HepG2 (cell line): Measurements from ENCODE around the gene THADA. TPM values are rescaled to one million over a fixed set of nuclear protein-coding genes. Genes with fewer than 3 reads are reported as not detected.
A peak's percentile ranks its signal among the peaks of the same experiment; 100 is the strongest.

Source experiments
- BRF2 ChIP-seq: sonication (generic); formaldehyde crosslinking; IDR thresholded peaks from 2 replicates; pipeline ENCODE4 v1.8.1; 2022; ENCODE audit warnings: mild to moderate bottlenecking, missing genetic modification reagents
- CBFB ChIP-seq: sonication (generic); formaldehyde crosslinking; IDR thresholded peaks from 2 replicates; pipeline ENCODE4 v1.4.0; 2020; ENCODE audit warnings: missing genetic modification reagents
- CEBPG ChIP-seq: IDR thresholded peaks from 2 replicates; pipeline ENCODE4 v1.6.1; 2016
- IRF1 ChIP-seq: sonication (generic); formaldehyde crosslinking; IDR thresholded peaks from 2 replicates; pipeline ENCODE4 v1.4.0; 2020; ENCODE audit warnings: low read depth, mild to moderate bottlenecking, missing genetic modification reagents
- KIAA2018 ChIP-seq: sonication (generic); formaldehyde crosslinking; IDR thresholded peaks from 2 replicates; pipeline ENCODE4 v1.5.0; 2020; ENCODE audit warnings: mild to moderate bottlenecking, missing genetic modification reagents, borderline replicate concordance
- MXI1 ChIP-seq: IDR thresholded peaks from 3 replicates; pipeline ENCODE4 v1.6.1; 2012; ENCODE audit warnings: low read depth, low read length, inconsistent platforms, borderline replicate concordance
- MYNN ChIP-seq: sonication (generic); formaldehyde crosslinking; IDR thresholded peaks from 2 replicates; pipeline ENCODE4 v1.4.0; 2020; ENCODE audit warnings: mild to moderate bottlenecking, low read depth, missing genetic modification reagents
- ZNF138 ChIP-seq: sonication (generic); formaldehyde crosslinking; IDR thresholded peaks from 2 replicates; pipeline ENCODE4 v1.5.0; 2020; ENCODE audit warnings: mild to moderate bottlenecking, low read depth, missing genetic modification reagents
- ZNF20 ChIP-seq: sonication (generic); formaldehyde crosslinking; IDR thresholded peaks from 2 replicates; pipeline ENCODE4 v1.4.0; 2020; ENCODE audit warnings: mild to moderate bottlenecking, moderate library complexity, missing genetic modification reagents
- ZNF646 ChIP-seq: sonication (generic); formaldehyde crosslinking; IDR thresholded peaks from 2 replicates; pipeline ENCODE4 v1.9.0; 2021; ENCODE audit warnings: mild to moderate bottlenecking, missing genetic modification reagents
- ZNF879 ChIP-seq: sonication (generic); formaldehyde crosslinking; IDR thresholded peaks from 2 replicates; pipeline ENCODE4 v1.8.1; 2023; ENCODE audit warnings: missing genetic modification reagents
- polyA plus RNA-seq, 8 experiments: library from polyadenylated mRNA; depleted of rRNA in 3 of 8; stranded (reverse) in 7 of 8; unstranded in 1 of 8; fragments of >200 nt; fragmentation: Illumina TruSeq in 4 of 8; extraction: Trizol in 4 of 8; gene quantifications; 2 replicates each; pipeline versions ENCODE4 v1.2.1 to v1.2.3, GENCODE V29; 2011 to 2016; ENCODE audit warnings: low read depth in 4 of 8, missing spikeins in 1 of 8, mixed read lengths in 1 of 8; ENCODE audit not compliant: insufficient read depth in 1 of 8
- total RNA-seq, 5 experiments: library from RNA; depleted of rRNA; stranded (reverse); fragments of >200 nt; fragmentation: Illumina TruSeq; extraction: Trizol; gene quantifications; 2 replicates each; pipeline ENCODE4 v1.2.3, GENCODE V29; 2016; ENCODE audit warnings: low read depth in 1 of 5
- TF ChIP-seq, protein P1 (sequence below): sonication (generic); formaldehyde crosslinking; IDR thresholded peaks from 2 replicates; pipeline ENCODE4 v1.4.0; 2020; ENCODE audit warnings: missing genetic modification reagents

The THADA gene
- total and polyA plus RNA-seq, 2 of the 13 experiments (the other 11 are each of a cell fraction or from before 2014, with no cell fraction given): 12.7 to 21.7 TPM

- TF ChIP-seq ZNF646 (CRISPR knock-in tag) (0 out of 2 replicates have a peak, but pooled peaks have one; percentile 4), ZNF20 (CRISPR knock-in tag) (no peak), BRF2 (CRISPR knock-in tag) (no peak), KIAA2018 (CRISPR knock-in tag) (no peak), ZNF879 (CRISPR knock-in tag) (no peak), CBFB (no peak), CEBPG (CRISPR knock-in tag) (peak; percentile 67), MXI1 (peak; percentile 57; the same call in 2 of the 3 replicates), MYNN (CRISPR knock-in tag) (no peak), ZNF138 (no peak), IRF1 (no peak)
- TF ChIP-seq, protein P1, sequence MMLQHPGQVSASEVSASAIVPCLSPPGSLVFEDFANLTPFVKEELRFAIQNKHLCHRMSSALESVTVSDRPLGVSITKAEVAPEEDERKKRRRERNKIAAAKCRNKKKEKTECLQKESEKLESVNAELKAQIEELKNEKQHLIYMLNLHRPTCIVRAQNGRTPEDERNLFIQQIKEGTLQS (CRISPR knock-in tag): peak; percentile 61; the same call in 1 of the 2 replicates
Measured at GRCh38 chr2:43634604-43635306, 38.9 kb upstream of the THADA start (continued).
